GM12878 (cell line): ENCODE measurements around the gene RASAL1.

Experiments
- ATF3 ChIP-seq: IDR thresholded peaks from 2 replicates; pipeline ENCODE4 v1.6.1; 2011; ENCODE audit warnings: low read depth, mild to moderate bottlenecking, low read length, moderate library complexity, borderline replicate concordance; ENCODE audit errors: extremely low read depth
- CEBPB ChIP-seq, 2 experiments: fragments of 150-350 bp in 1 of 2; IDR thresholded peaks; 2 replicates each; pipeline ENCODE4 v1.6.1; 2012 to 2014; ENCODE audit warnings: low read depth in 2 of 2, low read length in 2 of 2, borderline replicate concordance in 1 of 2, inconsistent platforms in 1 of 2
- CEBPZ ChIP-seq: fragments of 150-350 bp; IDR thresholded peaks from 2 replicates; pipeline ENCODE4 v1.6.1; 2016; ENCODE audit warnings: low read depth, low read length
- CTCF ChIP-seq, 3 experiments: IDR thresholded peaks in 2 of 3; conservative IDR thresholded peaks in 1 of 3; 2 replicates each; pipeline ENCODE4 v1.5.1; 2011; ENCODE audit warnings: low read depth in 3 of 3, low read length in 3 of 3, mild to moderate bottlenecking in 3 of 3, control low read depth in 2 of 3, moderate library complexity in 2 of 3, inconsistent platforms in 1 of 3, mixed read lengths in 1 of 3; ENCODE audit not compliant: control insufficient read depth in 2 of 3, insufficient read depth in 1 of 3; ENCODE audit errors: extremely low read depth in 1 of 3
- DPF2 ChIP-seq: fragments of 450-650 bp; IDR thresholded peaks from 2 replicates; pipeline ENCODE4 v1.6.1; 2017; ENCODE audit warnings: mild to moderate bottlenecking
- RAD21 ChIP-seq: IDR thresholded peaks from 2 replicates; pipeline ENCODE4 v1.6.1; 2011; ENCODE audit warnings: mild to moderate bottlenecking, low read depth, low read length, moderate library complexity; ENCODE audit not compliant: insufficient read depth
- RFX5 ChIP-seq: IDR thresholded peaks from 2 replicates; pipeline ENCODE4 v1.6.1; 2011; ENCODE audit warnings: low read depth, low read length, improper control_type of control experiment
- SKIL ChIP-seq: fragments of 450-650 bp; IDR thresholded peaks from 2 replicates; pipeline ENCODE4 v1.6.1; 2017; ENCODE audit warnings: mild to moderate bottlenecking, low read depth, inconsistent platforms; ENCODE audit not compliant: poor library complexity, severe bottlenecking
- SMAD5 ChIP-seq: IDR thresholded peaks from 2 replicates; pipeline ENCODE4 v1.6.1; 2016; ENCODE audit warnings: antibody characterized with exemption, low read depth
- YY1 ChIP-seq: IDR thresholded peaks from 2 replicates; pipeline ENCODE4 v1.6.1; 2011; ENCODE audit warnings: low read depth, mild to moderate bottlenecking, low read length

- TF ChIP-seq CEBPZ: no peak
- no peak for TF ChIP-seq SMAD5
- no peak for TF ChIP-seq ATF3
- no peak for TF ChIP-seq RFX5
- no peak for TF ChIP-seq SKIL
- TF ChIP-seq YY1: no peak
- TF ChIP-seq CEBPB (IDR thresholded peaks at IDR 0.05; ENCODE audit: borderline replicate concordance in 1 of 2, low read depth in 2 of 2, low read length in 2 of 2): no peak
- TF ChIP-seq CTCF (IDR thresholded peaks at IDR 0.05 in 2 of 3, conservative IDR thresholded peaks at IDR 0.05 in 1 of 3; ENCODE audit: control insufficient read depth in 2 of 3, extremely low read depth in 1 of 3, insufficient read depth in 1 of 3, low read depth in 3 of 3, low read length in 3 of 3): no peak
- no peak for TF ChIP-seq RAD21
- no peak for TF ChIP-seq DPF2
These were observed 30.2 kb upstream of the RASAL1 start for GRCh38 chr12:113165521-113166450.
